Measurements from ENCODE around the gene KCNK16.

DNA sequence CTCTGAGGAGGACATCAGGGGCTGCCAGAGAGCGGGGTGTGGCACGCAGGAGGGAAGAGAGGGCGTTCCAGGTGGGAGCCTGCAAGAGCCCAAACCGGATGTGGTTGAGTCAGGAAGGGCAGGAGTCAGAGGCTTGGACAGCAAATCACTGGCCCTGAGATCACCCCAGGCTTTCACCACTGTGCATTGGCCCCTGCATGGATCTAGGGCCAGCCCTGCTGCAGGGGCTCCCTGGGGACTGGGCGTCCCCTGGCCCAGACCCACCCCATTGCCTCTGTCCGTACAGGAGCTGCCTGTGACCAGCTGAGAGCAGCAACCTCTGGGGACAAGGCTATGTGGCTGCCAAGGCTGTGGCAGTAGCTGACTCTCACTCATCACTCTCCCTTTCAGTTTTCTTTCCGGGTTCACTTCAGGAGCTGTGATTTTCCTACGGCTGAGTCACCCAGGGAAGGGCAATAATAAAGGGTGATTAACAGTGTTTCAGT is 42.2 kb downstream of the KCNK16 start:
- TF ChIP-seq, protein P1, sequence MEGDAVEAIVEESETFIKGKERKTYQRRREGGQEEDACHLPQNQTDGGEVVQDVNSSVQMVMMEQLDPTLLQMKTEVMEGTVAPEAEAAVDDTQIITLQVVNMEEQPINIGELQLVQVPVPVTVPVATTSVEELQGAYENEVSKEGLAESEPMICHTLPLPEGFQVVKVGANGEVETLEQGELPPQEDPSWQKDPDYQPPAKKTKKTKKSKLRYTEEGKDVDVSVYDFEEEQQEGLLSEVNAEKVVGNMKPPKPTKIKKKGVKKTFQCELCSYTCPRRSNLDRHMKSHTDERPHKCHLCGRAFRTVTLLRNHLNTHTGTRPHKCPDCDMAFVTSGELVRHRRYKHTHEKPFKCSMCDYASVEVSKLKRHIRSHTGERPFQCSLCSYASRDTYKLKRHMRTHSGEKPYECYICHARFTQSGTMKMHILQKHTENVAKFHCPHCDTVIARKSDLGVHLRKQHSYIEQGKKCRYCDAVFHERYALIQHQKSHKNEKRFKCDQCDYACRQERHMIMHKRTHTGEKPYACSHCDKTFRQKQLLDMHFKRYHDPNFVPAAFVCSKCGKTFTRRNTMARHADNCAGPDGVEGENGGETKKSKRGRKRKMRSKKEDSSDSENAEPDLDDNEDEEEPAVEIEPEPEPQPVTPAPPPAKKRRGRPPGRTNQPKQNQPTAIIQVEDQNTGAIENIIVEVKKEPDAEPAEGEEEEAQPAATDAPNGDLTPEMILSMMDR (IDR thresholded peaks at IDR 0.05), result no peak
- no peak for TF ChIP-seq POLR2A (IDR thresholded peaks at IDR 0.05)
